ENCODE data around the gene KLHL17.

DNA sequence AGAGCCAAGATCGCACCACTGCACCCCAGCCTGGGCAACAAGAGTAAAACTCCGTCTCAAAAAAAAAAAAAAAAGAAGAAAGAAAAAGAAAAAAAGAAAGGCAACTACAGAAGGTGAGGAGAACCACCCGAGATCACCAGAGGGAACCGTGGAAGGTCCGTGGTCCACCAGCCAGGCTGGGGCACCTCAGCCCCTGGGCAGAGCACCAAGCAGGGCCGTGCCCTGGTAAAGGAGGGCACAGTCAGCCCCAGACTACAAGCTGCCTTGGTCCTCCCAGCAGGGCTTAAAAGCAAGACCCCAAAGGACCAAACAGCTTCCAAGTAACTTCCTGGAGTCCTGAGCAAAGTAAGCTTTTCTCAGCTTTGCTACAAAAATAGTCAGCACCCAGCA, 45.5 kb upstream of the KLHL17 start:
- TF ChIP-seq, protein P1, sequence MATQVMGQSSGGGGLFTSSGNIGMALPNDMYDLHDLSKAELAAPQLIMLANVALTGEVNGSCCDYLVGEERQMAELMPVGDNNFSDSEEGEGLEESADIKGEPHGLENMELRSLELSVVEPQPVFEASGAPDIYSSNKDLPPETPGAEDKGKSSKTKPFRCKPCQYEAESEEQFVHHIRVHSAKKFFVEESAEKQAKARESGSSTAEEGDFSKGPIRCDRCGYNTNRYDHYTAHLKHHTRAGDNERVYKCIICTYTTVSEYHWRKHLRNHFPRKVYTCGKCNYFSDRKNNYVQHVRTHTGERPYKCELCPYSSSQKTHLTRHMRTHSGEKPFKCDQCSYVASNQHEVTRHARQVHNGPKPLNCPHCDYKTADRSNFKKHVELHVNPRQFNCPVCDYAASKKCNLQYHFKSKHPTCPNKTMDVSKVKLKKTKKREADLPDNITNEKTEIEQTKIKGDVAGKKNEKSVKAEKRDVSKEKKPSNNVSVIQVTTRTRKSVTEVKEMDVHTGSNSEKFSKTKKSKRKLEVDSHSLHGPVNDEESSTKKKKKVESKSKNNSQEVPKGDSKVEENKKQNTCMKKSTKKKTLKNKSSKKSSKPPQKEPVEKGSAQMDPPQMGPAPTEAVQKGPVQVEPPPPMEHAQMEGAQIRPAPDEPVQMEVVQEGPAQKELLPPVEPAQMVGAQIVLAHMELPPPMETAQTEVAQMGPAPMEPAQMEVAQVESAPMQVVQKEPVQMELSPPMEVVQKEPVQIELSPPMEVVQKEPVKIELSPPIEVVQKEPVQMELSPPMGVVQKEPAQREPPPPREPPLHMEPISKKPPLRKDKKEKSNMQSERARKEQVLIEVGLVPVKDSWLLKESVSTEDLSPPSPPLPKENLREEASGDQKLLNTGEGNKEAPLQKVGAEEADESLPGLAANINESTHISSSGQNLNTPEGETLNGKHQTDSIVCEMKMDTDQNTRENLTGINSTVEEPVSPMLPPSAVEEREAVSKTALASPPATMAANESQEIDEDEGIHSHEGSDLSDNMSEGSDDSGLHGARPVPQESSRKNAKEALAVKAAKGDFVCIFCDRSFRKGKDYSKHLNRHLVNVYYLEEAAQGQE (IDR thresholded peaks at IDR 0.05; ENCODE audit: low read depth), result no peak
- TF ChIP-seq CREB1 (IDR thresholded peaks at IDR 0.05; ENCODE audit: low read depth) (no peak), EP300 (IDR thresholded peaks at IDR 0.05; ENCODE audit: borderline replicate concordance) (no peak), CEBPB (IDR thresholded peaks at IDR 0.05) (no peak), YY1 (IDR thresholded peaks at IDR 0.05; ENCODE audit: low read depth) (no peak), EGR1 (IDR thresholded peaks at IDR 0.05) (no peak), TAF1 (IDR thresholded peaks at IDR 0.05; ENCODE audit: low read depth) (no peak), TEAD4 (IDR thresholded peaks at IDR 0.05) (no peak)
- TF ChIP-seq, protein P2, sequence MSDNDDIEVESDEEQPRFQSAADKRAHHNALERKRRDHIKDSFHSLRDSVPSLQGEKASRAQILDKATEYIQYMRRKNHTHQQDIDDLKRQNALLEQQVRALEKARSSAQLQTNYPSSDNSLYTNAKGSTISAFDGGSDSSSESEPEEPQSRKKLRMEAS (IDR thresholded peaks at IDR 0.05), result no peak
- TF ChIP-seq, protein P3, sequence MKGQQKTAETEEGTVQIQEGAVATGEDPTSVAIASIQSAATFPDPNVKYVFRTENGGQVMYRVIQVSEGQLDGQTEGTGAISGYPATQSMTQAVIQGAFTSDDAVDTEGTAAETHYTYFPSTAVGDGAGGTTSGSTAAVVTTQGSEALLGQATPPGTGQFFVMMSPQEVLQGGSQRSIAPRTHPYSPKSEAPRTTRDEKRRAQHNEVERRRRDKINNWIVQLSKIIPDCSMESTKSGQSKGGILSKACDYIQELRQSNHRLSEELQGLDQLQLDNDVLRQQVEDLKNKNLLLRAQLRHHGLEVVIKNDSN (IDR thresholded peaks at IDR 0.05), result no peak

Data from Ishikawa (cell line).